ENCODE data around the gene B3GALT6. TPM values are rescaled to one million over a fixed set of nuclear protein-coding genes. Genes with fewer than 3 reads are reported as not detected.

The B3GALT6 gene
- total and polyA plus RNA-seq, 4 donors: 1.2 to 9.0 (median 8.3) TPM

DNA sequence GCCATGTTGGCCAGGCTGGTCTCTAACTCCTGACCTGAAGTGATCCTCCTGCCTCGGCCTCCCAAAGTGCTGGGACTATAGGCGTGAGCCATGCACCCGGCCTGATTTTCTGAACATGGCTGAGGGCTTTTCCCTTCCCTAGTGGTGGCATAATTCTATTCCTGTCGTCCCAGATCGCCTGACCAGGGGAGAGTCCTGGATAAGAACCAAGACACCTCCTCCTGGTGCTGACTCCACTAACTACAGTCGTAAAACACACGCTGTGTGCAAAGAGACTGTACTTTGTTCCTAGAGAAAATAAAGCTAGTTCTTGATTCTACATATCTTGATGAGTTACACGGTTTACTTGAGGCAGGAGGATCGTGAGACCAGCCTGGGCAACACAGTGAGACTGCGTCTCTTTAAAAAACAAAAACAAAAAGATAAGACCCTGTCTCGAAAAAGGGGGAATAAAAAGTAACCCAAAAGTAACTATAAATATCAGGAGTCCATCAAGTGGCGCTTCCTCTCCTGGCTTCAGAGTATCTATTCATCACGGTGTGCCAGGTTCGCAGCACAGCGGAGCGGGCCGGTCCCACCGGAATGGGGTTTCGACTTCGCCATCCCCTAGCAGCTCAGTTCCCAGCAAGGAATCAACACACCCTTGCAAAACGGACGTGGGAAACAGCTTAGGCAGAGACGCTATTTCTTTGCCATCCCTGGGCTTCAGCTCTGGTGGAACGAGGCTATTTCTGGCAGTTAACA, 1.2 kb upstream of the B3GALT6 start:
- Histone ChIP-seq H3K9me3 (ENCODE audit: control insufficient read depth in 4 of 4, low read length in 3 of 4) (no peaks in the 10 kb centered on the region), H3K4me1 (ENCODE audit: control insufficient read depth in 4 of 4, insufficient read depth in 4 of 4, low read length in 3 of 4) (peaks cover 14 to 27% (median 23%) of the 10 kb centered on the region in 4 donors), H3K27ac (ENCODE audit: low read depth in 1 of 2, low read length in 2 of 2) (peak overlapping the region; percentile 71 to 88), H3K27me3 (ENCODE audit: control insufficient read depth in 4 of 4, insufficient read depth in 4 of 4, low read length in 3 of 4) (no peaks in the 10 kb centered on the region), H3K9ac (ENCODE audit: low read depth in 1 of 2, low read length in 2 of 2) (peak overlapping the region; percentile 87 to 99), H3K4me3 (ENCODE audit: low read depth in 1 of 3, low read length in 3 of 3) (peak overlapping the region; percentile 72 to 99 (median 92)), H3K36me3 (ENCODE audit: control insufficient read depth in 4 of 4, insufficient read depth in 3 of 4, low read depth in 1 of 4, low read length in 3 of 4) (peaks cover 7 to 22% (median 11%) of the 10 kb centered on the region in 4 donors)
- DNase-seq (ENCODE audit: low spot score): no peak
- WGBS: 10% methylated on average over 24 of the region's 24 CpGs
- TF ChIP-seq RAD21 (IDR thresholded peaks at IDR 0.05) (no peak), JUND (IDR thresholded peaks at IDR 0.05) (no peak), GABPA (IDR thresholded peaks at IDR 0.05 in 1 of 2, conservative IDR thresholded peaks at IDR 0.05 in 1 of 2) (no peak), ZBTB33 (IDR thresholded peaks at IDR 0.05) (no peak), FOXA1 (IDR thresholded peaks at IDR 0.05) (no peak), HNF4A (conservative IDR thresholded peaks at IDR 0.05) (peak; percentile 36 to 47), EGR1 (IDR thresholded peaks at IDR 0.05; ENCODE audit: low read depth in 2 of 2) (no peak), YY1 (IDR thresholded peaks at IDR 0.05) (no peak), RXRA (IDR thresholded peaks at IDR 0.05) (no peak), TAF1 (conservative IDR thresholded peaks at IDR 0.05) (no peak), NR2F2 (IDR thresholded peaks at IDR 0.05) (no peak), REST (IDR thresholded peaks at IDR 0.05) (no peak), SP1 (IDR thresholded peaks at IDR 0.05) (no peak), HNF4G (IDR thresholded peaks at IDR 0.05) (no peak), MAX (IDR thresholded peaks at IDR 0.05) (no peak)
- TF ChIP-seq, protein P1, sequence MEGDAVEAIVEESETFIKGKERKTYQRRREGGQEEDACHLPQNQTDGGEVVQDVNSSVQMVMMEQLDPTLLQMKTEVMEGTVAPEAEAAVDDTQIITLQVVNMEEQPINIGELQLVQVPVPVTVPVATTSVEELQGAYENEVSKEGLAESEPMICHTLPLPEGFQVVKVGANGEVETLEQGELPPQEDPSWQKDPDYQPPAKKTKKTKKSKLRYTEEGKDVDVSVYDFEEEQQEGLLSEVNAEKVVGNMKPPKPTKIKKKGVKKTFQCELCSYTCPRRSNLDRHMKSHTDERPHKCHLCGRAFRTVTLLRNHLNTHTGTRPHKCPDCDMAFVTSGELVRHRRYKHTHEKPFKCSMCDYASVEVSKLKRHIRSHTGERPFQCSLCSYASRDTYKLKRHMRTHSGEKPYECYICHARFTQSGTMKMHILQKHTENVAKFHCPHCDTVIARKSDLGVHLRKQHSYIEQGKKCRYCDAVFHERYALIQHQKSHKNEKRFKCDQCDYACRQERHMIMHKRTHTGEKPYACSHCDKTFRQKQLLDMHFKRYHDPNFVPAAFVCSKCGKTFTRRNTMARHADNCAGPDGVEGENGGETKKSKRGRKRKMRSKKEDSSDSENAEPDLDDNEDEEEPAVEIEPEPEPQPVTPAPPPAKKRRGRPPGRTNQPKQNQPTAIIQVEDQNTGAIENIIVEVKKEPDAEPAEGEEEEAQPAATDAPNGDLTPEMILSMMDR (IDR thresholded peaks at IDR 0.05; ENCODE audit: low read depth, low read length, missing input control): peak; percentile 39
